HTR-8/SVneo (cell line): ENCODE measurements around the gene CPE.
"Not testable (repeated sequence)": the region's sequence is repeated elsewhere in the genome, so short reads cannot be mapped to it uniquely, and the experiment has no call there.

ENCODE experiments used
- DNase-seq: peaks from one replicate; pipeline ENCODE4 v3.0.0; 2011; ENCODE audit warnings: low spot score, mixed read lengths; ENCODE audit not compliant: insufficient read length
- FAIRE-seq: peaks from 2 replicates; lab custom pipeline; 2011; peaks lifted over from hg19 to GRCh38; lab: Jason Lieb, UNC

The CPE gene

DNA sequence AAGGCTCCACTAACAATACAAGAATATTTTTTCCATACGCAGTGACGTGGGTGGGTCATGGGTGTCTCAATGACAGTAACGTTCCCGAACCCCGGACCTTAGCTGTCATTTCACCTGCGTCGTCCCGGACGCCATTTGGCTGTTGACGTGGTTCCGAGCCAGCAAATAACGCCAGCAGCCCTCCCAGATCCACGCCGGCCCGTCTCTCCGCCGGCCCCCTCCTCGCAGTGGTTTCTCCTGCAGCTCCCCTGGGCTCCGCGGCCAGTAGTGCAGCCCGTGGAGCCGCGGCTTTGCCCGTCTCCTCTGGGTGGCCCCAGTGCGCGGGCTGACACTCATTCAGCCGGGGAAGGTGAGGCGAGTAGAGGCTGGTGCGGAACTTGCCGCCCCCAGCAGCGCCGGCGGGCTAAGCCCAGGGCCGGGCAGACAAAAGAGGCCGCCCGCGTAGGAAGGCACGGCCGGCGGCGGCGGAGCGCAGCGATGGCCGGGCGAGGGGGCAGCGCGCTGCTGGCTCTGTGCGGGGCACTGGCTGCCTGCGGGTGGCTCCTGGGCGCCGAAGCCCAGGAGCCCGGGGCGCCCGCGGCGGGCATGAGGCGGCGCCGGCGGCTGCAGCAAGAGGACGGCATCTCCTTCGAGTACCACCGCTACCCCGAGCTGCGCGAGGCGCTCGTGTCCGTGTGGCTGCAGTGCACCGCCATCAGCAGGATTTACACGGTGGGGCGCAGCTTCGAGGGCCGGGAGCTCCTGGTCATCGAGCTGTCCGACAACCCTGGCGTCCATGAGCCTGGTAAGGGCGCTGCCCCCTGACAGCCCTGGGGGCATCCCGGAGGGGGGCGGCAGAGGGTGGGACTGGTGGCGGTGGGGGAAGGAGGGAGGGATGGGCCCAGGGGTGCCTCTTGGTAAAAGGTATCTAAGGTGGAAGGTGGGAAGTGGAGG is at the start of gene CPE:
Gene CPE, plus strand, starts transcription at position 264 of the 933 bp plus-strand sequence. Its CDS starts 214 bp downstream, at position 478.
- FAIRE-seq = peak; percentile 80

DNA sequence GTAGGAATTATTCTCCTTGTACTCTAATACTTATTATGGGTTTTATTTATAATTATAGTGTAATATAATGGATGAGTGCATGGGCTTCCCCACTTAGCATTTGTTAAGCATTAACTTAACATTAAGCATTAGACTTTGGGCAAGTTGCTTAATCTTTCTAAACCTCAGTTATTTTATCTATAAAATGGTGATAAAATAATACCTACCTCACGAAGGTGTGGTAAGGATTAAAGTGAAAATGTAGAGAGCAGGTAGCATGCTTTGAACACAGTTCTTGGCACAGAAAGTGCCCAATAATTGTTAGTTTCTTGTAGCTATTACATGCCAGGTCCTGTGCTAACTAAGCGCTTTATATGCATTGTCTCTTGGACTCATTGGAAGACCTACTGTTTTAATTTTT is 48.7 kb upstream of the CPE start:
- DNase-seq (no peak), FAIRE-seq (no peak)

More for the DNA sequence above, at the start of gene CPE:
- DNase-seq = peak; percentile 88

DNA sequence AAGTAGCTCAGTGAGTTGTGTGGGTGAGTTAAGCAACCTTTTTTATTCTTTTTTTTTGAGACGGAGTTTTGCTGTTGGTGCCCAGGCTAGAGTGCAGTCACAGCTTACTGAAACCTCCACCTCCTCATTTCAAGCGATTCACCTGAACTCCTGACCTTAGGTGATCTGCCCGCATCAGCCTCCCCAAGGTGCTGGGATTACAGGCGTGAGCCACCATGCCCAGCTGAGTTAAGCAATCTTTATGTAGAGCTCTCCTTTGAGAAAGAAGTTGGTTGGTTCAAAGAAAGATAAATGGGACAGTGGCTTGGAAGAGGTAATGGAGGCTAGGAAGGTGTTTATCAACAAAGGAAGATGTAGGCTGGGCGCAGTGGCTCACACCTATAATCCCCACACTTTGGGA is 48.1 kb upstream of the CPE start:
- FAIRE-seq (no peak), DNase-seq (no peak)

DNA sequence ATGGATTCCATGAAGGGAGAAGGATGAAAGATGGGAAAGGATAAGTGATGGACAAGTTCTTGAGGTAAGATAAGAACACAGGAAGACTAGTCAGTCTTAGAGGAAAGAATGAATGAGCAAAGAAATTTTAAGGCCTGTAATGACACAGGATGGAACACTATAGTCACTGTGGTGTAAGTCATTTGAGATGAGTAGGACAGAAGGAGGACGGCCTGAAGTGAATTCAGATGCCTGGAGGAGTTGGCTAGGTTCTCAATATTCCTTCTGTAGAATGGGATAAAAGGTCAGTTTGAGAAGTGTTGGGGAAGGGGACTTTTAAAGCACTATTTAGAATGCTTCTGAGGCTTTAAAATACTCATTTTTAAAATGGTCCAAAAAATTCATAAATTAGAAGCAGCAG is 47.4 kb upstream of the CPE start:
- DNase-seq (no peak), FAIRE-seq (no peak)

DNA sequence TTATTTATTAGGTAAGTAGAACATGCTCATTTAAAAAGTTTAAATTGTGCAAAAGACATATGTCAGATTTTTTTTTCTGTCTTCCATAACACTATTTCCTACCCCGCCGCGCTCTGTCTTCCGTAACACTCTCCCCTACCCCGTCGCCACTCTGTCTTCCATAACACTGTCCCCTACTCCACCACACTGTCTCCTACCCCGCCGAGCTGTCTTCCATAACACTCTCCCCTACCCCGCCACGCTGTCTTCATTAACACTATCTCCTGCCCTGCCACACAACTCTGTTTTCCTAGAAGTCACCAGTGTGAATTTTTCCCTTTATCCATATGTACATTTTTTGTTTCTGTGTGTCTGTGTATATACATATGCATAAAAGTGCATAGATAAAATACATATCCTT is 47.0 kb upstream of the CPE start:
- DNase-seq (no peak), FAIRE-seq (no peak)

- DNase-seq = no peak
- FAIRE-seq = no peak
Observed at GRCh38 chr4:165332502-165332901, 46.3 kb upstream of the CPE start.

GRCh38 chr4:165335163-165335703 is 43.6 kb upstream of the CPE start:
- no peak for DNase-seq
- no peak for FAIRE-seq

- FAIRE-seq = no peak
Observed at GRCh38 chr4:165336743-165337142, 42.1 kb upstream of the CPE start.

GRCh38 chr4:165342340-165342739 is 36.5 kb upstream of the CPE start:
- DNase-seq, FAIRE-seq: not testable (repeated sequence)

More at GRCh38 chr4:165336743-165337142, 42.1 kb upstream of the CPE start:
- no peak for DNase-seq

- DNase-seq = no peak
- no peak for FAIRE-seq
Observed at GRCh38 chr4:165343353-165344191, 35.2 kb upstream of the CPE start.

DNA sequence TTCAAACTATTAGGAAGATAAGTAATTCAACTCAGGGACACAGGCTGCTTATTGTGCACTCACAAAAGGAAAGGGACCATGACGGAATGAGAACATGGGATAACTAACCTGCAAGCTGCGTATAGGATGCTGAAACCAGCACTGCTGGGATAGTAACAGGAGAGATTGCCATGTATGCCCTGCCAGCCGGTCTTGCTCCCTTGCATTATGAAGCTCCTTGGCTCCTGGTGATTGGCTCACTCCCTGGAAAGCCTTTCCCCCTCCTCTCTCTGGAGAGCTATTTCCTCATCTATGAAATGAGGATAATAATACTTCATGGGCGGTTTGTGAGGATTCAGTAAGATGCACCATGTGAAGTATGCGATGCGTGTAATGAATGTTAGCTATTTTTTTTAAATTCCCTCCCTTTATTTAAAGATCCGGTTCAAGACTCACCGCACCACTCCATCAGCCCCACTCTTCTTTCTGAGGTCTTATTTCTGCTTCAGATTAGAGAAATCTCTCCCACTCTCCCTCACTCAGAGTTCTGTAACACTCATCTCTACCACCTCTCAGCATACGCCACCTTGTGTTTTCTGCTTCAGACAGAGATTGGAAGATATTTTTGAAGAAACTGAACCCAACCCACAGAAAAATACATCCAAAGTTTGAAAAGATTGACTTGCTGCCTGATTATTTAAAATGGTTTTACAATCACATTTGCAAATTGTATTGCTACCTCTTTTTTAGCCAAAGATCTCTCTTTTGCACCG is 33.0 kb upstream of the CPE start:
- no peak for DNase-seq
- FAIRE-seq = no peak

- no peak for DNase-seq
- FAIRE-seq = no peak
Observed at GRCh38 chr4:165347647-165348569, 30.9 kb upstream of the CPE start.

DNA sequence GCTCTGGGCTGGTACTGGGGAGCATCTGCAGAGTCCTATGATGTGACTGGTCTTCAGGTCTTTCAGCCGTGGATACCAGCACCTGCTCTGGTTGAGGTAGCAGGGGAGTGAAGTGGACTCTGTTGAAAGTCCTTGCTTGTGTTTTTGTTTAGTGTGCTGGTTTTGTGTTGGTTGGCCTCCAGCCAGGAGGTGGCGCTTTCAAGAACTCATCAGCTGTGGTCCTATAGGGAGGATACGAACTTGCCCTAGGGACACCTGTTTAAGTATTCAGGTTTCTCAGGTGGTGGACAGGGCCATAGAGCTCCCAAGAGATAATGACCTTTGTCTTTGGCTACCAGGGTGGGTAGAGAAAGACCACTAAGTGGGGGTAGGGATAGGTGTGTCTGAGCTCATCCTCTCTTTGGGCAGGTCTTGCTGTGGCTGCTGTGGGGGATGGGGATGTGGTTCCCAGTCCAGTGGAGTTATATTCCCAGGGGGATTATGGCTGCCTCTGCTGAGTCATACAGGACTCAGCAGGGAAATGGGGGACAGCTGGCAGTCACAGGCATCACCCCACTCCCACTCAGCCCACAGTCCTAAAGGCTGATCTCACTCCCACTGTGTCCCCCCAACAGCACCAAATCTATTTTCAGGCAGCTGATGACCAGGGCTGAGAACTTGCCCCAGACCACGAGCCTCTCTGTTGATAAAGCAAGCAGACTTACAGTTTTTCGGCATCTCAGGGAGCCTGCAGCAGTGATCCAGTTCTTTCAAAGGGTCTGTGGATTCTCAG is 27.3 kb upstream of the CPE start:
- FAIRE-seq = no peak

GRCh38 chr4:165355900-165356300 is 22.9 kb upstream of the CPE start:
- FAIRE-seq (peak; percentile 38), DNase-seq (peak; percentile 41)

More for the DNA sequence above, 27.3 kb upstream of the CPE start:
- no peak for DNase-seq

DNA sequence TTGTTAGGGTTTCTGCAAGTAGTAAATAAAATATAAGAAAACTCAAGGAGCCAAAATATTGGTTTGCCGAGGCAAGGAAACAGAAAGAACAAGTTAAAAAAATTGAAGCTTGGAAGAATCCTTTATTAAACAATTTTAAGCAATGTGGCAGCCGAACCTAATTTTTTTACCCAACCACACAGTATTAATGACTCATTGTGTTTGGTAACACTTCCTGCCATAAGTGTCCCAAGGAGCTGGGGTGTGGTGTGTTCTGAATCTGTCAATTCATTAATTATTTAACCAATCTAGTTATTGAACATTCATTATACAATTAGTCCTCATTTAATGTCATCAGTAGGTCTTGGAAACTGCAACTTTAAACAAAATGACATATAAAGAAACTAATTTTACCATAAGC is 19.3 kb upstream of the CPE start:
- FAIRE-seq (no peak), DNase-seq (no peak)

DNA sequence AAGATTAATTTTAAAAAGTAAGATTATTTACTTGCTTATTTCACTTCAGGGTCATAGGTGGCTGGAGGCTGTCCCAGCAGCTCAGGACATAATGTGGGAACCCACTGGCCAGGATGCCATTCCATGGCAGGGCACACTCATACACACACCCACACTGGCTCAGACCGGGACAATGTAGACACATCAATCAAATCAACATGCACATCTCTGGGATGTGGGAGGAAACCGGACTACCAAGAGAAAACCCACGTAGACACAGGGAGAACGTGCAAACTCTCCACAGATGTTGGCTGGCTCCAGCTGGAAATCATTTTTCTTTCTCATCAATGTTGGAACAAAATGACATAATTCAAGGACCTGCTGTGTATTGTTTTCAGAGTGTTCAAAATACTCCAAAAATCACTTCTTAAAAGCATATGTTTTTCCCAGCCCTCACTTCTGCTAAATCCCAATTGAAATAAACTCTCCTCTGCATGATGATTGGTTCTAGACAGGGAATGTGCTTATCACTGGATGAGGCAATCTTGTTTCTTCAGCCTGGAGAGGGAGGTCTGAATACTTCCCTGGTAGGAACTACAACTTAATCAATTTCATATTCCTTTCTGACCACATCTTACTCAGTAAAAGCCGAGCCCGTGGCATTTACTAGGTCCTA is 18.6 kb upstream of the CPE start:
- no peak for FAIRE-seq
- no peak for DNase-seq

- DNase-seq (no peak), FAIRE-seq (no peak)
Observed at GRCh38 chr4:165360985-165361670, 17.7 kb upstream of the CPE start.
